GM18858 (cell line): ENCODE measurements around the gene RPLP2.

Source experiments
- ATAC-seq: cut with Tn5 transposase; IDR thresholded peaks from one replicate; pipeline ENCODE4 v1.9.1; 2021; ENCODE audit not compliant: unreplicated experiment

RPLP2 gene

DNA sequence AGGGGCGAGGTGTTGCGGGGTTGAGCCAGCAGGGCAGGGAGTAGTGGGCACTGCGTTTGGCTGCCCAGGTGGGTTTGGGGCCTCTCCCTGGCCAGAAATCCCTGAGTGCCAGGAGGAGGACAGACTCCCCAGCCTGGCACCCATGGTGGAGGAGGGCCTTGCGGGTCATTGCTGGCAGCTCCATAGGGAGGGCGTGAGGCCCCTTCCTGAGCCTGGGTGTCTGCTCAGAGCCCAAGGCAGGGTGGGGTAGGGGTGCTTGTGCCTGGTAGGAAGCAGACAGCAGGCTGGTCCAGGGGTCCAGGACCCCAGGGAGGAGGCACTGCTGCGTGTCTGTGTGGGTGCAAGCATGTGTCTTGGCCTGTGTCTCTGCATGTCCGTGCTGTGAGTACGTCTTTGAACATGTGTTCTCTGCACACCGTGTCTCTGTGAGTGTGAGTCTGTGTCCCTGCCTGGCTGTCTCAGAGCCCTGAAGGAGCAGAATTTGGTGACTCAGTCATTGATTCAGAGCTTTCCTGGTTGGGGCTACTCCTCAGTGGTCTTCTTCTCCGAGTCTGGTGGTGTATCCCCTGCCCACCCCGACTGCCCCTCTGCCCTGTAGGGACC is 36.8 kb downstream of the RPLP2 start:
- no peak for ATAC-seq

DNA sequence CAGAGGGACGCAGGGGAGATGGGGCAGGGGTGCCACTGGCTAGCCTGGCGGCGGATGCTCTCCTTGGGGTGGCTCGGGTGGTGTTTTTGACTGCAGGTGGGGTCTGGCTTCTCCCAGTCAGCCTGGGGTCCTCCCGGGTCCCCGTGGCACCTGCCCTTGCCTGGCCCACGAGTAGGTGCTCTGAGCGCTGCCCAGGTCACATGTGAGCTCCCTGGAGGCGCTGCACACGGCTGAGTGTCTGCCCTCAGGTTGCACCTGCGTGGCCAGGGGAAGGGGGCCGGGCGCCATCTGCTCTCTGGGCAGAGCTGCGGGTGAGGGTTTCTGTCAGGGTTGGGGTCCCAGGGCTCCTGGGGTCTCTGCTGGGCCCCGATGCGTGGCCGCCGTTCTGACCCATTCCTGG is 38.1 kb downstream of the RPLP2 start:
- ATAC-seq, result no peak

DNA sequence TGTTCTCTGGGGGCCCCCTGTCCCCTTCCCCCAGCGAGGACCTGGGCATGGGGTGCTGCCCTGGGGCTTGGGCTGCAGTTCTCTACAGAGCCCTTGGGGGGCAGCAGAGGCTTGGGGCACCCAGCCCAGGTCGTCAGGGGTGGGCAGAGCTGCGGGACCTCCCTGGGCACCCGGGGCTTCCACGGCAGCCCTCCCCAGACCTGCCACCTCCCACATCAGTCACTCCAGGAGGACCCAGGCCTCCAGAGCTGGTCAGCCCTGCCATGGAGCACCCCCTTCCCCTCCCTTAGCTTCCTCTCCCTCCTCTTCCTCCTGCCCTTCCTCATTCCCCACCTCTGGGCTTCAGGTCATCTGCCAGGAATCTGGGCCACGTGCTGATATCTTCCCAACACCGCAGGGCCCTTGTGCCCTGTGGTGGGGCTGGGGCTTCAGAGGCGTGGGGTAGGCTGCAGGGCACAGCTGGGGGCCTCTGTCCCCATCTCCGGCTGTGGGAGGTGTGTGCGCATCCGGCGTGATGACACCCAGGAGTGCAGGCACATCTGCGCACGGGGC is 38.7 kb downstream of the RPLP2 start:
- no peak for ATAC-seq

DNA sequence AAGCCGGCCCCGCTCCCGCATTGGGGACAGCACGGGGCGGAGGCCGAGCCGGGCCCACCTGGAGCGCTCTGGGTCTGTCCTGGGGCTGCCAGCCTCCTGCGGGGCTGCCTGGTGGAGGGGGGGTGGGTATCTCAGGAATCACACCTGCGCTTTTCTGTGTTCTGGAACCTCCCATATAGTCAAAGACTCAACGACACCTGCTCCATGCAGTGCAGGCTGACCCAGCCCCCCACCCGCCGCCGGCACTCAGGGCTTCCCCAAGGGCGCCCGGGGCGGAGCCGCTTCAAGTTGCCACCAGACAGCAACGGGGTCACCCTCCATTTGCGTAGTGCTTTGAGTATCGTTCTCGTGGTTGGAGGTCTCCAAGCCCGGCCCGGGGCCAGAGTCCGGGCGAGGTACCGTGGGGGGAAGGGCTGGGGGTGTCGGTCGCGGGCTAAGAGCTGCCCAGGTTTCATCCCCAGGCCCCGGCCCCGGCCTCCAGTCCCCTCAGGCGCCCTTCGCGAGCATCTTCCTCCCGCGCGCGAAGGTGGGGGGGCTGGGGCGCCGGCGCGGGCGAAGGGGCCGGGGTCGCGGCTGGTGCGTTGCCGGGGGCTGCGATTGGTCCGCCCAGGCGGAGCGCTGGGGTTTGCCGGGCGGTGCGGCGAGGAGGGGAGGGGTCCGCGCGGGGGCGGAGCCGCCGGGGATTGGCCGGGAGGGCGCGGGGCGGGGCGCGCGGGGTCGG is 39.5 kb downstream of the RPLP2 start:
- ATAC-seq, result no peak

DNA sequence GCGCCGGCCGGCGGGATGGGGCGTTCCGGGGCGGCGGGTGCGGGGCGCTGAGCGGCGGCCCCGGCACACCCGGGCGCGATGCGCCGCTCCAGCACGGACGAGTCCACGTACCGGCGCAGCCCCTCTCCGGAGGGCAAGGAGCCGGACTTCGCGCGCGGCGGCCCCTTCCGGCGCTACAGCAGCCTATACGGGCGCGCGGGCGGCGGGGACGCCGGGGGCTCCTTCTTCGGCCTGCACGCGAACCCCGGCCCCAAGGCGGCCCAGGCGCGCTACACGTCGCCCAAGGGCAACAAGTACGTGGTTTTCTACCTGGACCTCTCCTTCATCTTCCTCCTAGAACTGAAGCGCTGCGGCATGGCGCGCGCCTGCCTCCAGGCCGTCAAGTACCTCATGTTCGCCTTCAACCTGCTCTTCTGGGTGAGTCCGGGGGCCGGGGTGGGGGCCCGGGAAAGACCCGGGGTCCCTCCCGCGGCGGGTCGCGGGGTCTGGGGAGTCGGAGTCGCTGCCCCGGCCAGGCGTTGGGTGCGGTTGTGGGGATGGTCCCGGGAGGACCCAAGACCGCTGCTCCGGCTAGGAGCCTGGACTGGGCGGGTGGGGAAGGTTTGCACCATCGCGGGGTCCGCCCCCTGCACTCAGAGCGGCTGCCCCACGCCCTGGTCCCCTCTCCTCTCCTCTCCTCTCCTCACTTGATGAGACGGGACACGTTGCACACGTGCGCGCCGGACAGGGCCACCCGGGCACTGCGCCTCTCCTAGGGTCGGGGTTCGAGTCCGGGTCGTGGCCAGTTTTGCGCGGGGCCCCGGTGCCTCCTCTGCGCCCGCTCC is 40.4 kb downstream of the RPLP2 start:
- ATAC-seq, result no peak

DNA sequence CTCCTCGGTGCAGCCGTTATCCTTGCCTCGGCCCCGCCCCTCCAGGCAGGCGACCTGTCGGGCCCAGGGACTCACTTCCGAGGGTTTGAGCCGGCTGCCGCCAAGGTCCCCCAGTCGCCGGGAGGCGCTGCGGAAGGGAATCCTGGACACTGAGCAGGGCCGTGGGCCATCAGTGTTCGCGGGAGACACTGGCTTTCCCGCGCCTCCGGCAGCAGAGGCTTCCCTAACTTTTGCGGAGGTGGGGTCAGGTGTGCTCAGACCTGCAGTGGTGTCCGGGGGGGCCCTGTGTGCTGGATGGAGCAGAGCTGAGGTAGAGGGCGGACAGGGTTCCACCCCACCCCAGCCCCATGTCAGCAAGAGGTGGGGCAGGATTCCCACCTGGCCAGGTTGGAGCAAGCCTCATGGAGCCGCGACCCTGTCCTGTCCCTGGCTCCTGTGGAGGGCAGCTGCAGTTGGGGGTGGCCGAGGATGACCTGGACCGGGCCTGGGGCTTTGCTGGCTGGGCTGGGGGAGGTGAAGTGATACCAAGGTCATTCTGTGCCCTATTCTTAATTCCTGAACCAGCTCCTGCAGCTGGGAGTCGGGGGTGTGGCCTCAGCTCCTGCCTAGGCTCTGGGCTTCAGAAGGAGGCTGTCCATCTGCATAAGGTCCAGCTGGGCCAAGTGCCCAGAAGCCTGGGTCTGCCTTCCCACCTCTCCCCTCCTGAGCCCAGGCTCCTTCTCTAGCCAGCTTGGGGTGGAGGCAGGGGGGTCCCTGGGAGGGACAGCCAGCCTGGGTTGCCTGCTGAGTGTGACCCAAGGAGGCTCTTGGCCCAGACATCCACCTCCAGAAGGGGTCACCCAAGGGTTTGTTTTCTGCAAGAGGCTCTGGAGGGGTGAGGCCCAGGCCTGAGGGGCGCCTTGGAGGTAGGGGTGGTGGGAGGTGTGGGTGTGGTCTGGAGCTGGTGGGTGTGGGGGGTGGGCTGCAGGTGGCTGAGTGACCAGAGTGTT is 41.3 kb downstream of the RPLP2 start:
- no peak for ATAC-seq

DNA sequence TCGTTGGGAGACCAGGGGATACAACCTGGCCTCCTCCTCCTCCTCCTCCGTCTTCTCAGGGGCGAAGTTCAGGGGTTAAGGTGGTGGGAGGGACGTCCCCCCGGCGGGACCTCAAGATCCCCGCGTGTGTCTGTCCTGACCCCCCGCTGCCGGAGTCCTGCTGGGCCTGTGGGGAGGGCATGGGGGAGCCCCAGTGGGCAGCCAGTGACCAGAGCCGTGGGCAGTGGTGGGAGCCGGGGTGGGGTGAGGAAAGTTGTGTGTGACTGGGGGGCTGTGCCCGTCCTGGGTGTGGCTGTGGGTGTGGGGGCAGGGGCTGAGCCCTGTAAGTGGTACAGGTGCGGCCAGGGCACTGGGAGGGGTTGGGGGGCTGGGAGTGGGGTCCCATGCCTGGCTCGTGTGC is 43.0 kb downstream of the RPLP2 start:
- no peak for ATAC-seq

DNA sequence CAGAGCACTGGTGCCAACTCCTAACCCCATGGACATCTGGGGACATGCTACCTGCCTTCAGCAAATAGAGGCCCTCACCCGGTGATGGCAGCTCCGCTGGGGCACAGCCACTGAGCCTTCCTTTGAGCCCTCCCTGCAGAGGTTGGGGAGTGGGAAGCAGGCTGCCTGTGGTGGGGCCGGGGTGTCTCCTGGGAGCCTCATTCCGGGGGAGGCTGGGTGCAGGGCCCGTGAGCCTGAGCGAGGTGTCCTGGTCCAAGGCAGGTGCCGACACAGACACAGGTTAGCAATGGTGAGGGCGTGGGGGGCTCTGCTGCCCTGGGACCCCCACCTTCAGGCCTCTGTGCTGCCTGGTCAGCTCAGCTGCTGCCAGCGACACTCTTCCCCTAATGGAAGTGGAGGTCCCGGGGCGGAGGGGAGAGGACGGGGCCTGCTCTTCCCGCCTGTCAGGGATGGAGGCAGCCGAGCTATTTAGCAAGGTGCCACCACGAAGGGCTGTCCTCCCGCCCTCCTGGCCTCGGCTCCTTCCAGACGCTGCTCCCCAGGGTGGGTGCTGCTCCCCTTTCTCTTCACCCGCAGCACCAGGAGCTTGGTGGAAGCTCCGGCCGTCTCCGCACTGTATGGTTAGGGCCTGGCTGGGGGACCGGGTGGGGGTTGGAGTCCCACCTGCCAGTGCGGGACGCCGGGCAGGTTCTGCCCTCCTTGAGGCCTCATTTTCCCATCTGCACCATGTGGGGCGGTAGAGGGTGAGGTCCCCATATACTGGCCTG is 44.1 kb downstream of the RPLP2 start:
- ATAC-seq, result no peak

DNA sequence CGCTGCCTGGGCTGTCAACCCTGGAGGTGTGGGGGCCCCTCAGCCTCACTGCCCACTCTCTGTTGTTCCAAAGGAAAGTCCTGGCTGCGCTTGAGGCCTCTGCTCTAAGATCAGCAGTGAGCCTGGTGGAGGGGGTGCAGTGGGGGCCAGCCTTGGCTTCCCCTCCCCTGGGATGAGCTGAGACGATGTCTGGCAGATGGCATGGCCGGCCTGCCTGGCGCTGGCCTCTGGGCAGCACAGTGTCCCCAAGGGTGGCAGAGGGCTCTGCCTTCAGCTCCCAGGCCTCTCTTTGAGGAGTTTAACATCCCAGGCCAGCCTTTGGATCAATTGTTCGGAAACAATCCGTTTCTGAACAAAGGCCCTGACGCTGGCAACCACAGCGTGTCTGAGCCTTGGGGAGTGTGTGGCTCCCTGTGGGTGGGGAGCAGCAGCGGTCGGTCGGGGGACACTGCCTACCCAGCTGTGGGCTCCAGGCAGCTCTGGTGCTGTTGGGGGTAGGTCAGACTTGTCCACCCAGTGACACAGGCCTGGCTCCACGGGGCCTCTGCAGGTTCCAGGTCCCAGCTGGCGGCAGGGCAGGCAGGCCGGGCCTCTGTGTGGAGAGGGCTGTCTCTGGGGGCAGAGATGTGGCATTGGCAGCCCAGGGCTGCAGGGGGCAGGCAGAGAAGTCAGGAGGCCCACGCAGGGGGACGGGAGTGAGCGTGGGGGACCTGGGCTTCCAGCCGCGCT is 45.0 kb downstream of the RPLP2 start:
- ATAC-seq, result no peak

DNA sequence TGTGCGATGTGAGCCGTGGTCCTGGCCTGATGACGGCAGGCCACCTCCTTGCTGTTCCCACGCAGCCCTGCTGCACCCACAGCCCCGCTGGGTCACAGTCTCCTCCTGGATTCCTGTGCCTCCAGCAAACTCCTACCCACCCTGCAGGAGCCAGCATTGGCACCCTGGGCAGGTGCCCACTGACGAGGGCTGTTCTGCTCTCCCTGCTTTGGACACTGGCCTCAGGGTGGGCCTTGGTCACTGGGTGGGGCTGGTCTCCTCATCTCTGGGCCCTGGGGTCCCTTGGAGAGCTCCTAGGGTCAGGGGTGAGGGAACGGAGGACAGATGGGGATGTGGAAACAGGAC is 45.5 kb downstream of the RPLP2 start:
- ATAC-seq, result no peak

DNA sequence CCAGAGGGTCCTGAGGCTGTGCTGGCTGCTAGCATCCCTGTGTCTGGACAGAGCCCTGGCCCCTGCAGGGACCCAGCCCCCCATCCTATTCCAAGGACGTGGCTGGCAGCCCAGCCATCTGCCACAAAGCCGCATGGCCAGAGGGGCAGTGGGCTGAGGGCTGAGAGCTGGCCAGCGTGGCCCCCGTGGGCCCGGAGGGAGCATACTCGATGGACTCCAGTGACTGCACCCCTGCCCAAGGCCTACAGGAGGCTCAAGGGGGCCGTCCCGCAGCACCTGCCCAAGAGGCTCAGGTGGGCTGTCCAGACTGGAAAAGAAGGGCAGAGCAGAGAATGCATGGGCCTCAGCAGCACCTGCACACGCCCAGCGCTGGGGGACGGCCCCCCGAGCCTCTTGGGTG is 46.0 kb downstream of the RPLP2 start:
- ATAC-seq, result no peak

DNA sequence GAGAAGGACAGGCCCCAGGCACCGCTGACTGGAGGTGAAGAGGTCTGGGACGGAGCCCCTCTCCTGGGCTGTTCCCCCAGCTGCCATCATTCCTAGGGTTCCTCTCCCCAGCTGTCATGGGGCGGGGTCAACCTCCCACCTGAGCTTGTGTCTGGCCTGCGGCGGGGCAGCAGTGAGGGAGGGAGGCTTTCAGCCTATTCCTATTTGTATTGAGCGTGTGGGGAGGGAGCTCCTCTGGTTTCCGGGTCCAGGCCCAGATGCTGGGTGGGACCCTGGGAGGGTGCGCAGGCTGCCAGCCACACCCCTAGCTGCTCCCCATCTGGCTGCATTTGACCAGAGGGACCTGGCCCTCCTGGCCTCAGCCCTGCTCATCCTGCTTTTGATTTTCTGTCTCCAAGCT is 46.6 kb downstream of the RPLP2 start:
- ATAC-seq, result no peak

DNA sequence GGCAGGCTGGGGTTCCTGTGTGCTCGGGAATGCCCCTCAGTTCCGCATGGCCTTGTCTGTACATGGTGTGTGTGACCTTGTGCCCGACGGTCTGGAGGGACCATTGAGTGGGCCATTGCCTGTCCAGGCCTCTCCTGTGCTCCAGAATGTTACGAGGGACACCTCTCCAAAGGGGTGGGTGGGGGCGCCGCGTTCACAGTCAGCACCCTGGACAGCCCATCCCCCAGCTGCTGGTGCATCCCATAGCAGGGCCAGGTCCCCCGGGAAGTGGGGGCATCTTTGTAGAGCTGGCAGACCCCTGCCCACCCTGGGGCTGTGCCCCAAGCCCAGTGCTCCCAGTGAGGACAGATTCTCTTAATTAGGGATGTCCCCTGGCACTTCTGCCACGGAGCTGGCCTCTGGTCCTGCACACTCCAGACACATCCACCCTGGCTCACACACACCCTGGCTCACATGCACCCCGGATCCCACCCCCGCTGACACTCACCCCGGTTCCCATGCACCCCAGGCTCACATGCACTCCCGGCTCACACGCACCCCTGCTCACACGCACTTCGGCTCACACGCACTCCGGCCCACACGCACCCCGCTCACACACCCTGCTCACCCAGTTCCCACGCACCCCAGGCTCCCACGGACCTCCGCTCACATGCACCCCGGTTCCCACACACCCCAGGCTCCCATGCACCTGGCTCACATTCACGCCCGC is 48.4 kb downstream of the RPLP2 start:
- ATAC-seq, result no peak

DNA sequence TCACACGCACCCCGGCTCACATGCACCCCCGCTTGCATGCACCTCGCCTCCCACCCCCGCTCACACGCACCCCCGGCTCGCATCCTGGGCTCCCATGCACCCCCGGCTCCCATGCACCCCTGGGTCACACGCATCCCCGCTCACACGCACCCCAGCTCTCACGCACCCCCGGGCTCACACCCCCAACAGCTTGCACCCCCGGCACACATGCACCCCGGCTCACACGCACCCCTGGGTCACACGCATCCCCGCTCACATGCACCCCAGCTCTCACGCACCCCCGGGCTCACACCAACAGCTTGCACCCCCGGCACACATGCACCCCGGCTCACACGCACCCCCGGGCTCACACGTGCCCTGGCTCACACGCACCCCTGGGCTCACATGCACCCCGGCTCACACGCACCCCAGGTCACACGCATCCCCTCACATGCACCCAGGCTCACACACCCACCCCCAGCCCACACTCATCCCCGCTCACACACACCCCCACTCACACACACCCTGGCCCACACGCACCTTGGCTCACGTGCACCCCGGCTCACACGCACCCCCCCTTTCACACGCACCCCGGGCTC is 49.1 kb downstream of the RPLP2 start:
- no peak for ATAC-seq

DNA sequence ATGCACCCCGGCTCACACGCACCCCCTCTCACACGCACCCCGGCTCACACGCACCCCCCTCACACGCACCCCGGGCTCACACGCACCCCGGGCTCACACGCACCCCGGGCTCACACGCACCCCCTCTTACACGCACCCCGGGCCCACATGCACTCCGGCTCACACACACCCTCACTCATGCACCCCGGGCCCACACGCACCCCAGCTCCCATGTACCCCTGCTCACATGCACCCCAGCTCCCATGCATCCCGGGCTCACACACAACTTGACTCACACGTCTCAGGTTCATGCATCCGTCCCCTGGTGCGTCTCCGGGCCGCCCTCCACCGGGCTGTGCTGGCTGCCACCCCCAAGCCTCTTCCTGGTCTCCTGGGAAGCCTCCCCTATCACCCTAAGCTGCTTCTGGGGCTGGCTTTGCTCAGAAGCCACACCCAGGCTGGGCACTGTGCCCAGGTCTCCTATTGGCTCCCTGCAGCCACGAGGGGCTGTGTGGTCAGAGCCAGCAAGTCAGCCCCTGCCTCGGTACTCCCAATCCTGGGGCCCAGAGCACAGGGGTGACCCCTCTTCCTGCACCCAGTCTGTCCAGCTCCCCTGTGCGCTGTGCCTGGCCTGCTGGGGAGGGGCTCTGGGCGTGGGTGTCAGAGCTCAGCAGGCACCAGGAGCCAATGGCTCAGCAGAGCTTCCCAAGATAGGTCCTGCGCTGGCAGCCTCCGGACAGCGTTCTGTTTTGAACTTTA is 49.8 kb downstream of the RPLP2 start:
- ATAC-seq, result no peak

DNA sequence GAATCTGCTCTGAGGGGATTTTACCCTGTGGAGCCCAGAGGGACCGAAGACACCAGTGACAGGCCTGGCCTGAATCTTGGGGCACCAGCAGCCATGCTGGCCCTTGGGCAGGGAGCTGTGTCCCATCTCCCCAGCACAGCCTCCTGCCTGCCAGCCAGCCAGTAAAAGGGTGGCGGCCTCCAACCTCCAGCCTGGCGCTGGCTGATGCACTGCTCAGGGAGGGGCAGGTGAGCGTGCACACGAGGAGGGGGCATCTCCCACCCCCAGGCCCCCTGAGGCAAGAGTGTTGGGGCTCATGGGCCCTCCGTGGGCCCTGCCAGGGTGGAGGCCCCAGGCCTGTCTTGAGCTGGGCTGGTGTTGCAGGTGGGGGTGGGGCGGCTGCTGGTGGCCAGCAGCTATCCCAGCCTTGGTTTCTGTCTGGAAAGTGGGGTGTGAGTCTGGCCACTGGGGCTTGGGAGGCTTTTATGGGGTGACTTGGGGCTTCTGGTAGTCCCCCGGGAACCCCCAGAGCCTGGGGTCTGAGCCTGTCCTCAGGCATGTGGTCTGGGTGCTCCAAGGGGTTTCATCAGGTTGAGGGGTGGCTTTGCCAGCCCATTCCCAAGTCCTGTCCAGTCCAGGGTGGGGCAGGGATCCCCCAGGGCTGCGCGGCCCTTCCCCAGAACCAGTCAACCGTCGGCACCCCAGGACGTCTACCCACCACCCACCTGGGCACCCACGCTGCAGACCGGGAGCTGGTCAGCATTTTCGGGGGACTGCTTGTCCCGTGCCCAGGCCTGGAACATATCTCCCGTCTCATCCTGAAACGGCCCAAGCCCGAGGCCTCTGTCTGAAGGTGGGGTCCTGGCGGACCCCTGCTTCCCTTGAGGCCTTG is 50.7 kb downstream of the RPLP2 start:
- ATAC-seq, result no peak

DNA sequence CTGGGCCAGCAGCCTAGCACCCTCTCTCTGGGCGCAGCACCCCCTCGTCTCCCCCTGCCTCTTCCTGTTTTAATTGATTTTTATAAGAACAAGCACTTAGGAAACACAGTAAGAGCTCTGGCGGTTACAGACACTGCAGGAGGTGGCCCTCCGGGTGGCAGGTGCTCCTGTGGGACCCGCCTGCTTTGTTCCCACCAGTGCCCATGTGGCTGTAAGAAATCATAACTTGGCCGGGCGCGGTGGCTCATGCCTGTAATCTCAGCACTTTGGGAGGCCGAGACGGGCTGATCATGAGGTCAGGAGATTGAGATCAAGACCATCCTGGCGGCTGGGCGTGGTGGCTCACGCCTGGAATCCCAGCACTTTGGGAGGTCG is 51.3 kb downstream of the RPLP2 start:
- ATAC-seq, result no peak
